LNCaP clone FGC (cell line): ENCODE measurements around the gene SFXN5.

Experiments
- DNase-seq: peaks from one replicate; pipeline ENCODE4 v3.0.0-alpha.2; 2011; ENCODE audit warnings: low read depth
- H3K4me3 ChIP-seq: 2 replicates; pipeline ENCODE4 v1.5.1; 2011; ENCODE audit warnings: mild to moderate bottlenecking, low read depth, low read length, control low read depth
- CTCF ChIP-seq: IDR thresholded peaks from 2 replicates; pipeline ENCODE4 v1.5.1; 2012; ENCODE audit warnings: mild to moderate bottlenecking; ENCODE audit not compliant: control insufficient read depth, insufficient read depth; ENCODE audit errors: extremely low read depth

Gene SFXN5

GRCh38 chr2:72931280-72931910 is 140.1 kb downstream of the SFXN5 start:
- no peak for DNase-seq
- H3K4me3 ChIP-seq: no peak overlapping the region
- TF ChIP-seq CTCF: no peak

- TF ChIP-seq CTCF: no peak
- H3K4me3 ChIP-seq: no peak overlapping the region
- no peak for DNase-seq
These were observed 142.5 kb downstream of the SFXN5 start for GRCh38 chr2:72929010-72929409.

GRCh38 chr2:72927619-72928550 is 143.6 kb downstream of the SFXN5 start:
- no peak overlapping the region for H3K4me3 ChIP-seq
- TF ChIP-seq CTCF: no peak
- no peak for DNase-seq

GRCh38 chr2:72926811-72927465 is 144.6 kb downstream of the SFXN5 start:
- DNase-seq: no peak
- TF ChIP-seq CTCF: no peak
- H3K4me3 ChIP-seq: no peak overlapping the region

GRCh38 chr2:72926368-72926767 is 145.1 kb downstream of the SFXN5 start:
- no peak for TF ChIP-seq CTCF
- H3K4me3 ChIP-seq: no peak overlapping the region
- no peak for DNase-seq

- H3K4me3 ChIP-seq: no peak overlapping the region
- no peak for TF ChIP-seq CTCF
- no peak for DNase-seq
These were observed 146.1 kb downstream of the SFXN5 start for GRCh38 chr2:72925328-72925943.
